GM23338 (cell line): ENCODE data around the gene PRRX1. TPM values are rescaled to one million over a fixed set of nuclear protein-coding genes. Genes with fewer than 3 reads are reported as not detected.

Experiments used
- ATAC-seq: fragments of 200-7000 bp; cut with Tn5 transposase; 3 replicates; pipeline ENCODE4 v1.9.1; 2020
- DNase-seq: peaks from one replicate; pipeline ENCODE4 v3.0.0-alpha.2; 2015; ENCODE audit warnings: low spot score
- H2AFZ ChIP-seq: fragments of 200-600 bp; sonication (generic); 2 replicates; pipeline ENCODE4 v1.8.0; 2016; ENCODE audit warnings: antibody characterized with exemption, mild to moderate bottlenecking, moderate library complexity
- H3F3A ChIP-seq: fragments of 200-600 bp; sonication (generic); replicated peaks from 2 replicates; pipeline ENCODE4 v1.8.0; 2017; ENCODE audit warnings: antibody characterized with exemption, mixed run types, low read depth
- H3K27ac ChIP-seq: fragments of 200-600 bp; sonication (generic); 2 replicates; pipeline ENCODE4 v1.6.1; 2016; ENCODE audit warnings: low read depth
- H3K27me3 ChIP-seq: fragments of 200-600 bp; sonication (generic); 2 replicates; pipeline ENCODE4 v1.8.0; 2016; ENCODE audit warnings: mild to moderate bottlenecking, mixed run types, moderate library complexity; ENCODE audit not compliant: insufficient read depth
- H3K36me3 ChIP-seq: fragments of 200-600 bp; sonication (generic); 2 replicates; pipeline ENCODE4 v1.8.0; 2016; ENCODE audit warnings: mild to moderate bottlenecking; ENCODE audit not compliant: insufficient read depth
- H3K4me1 ChIP-seq: fragments of 200-600 bp; sonication (generic); 2 replicates; pipeline ENCODE4 v1.8.0; 2016; ENCODE audit warnings: mild to moderate bottlenecking, moderate library complexity; ENCODE audit not compliant: insufficient read depth
- H3K4me2 ChIP-seq: fragments of 200-600 bp; sonication (generic); 2 replicates; pipeline ENCODE4 v1.7.1; 2017; ENCODE audit warnings: mixed run types
- H3K4me3 ChIP-seq: fragments of 200-600 bp; sonication (generic); 2 replicates; pipeline ENCODE4 v1.6.1; 2016; ENCODE audit warnings: mixed run types
- H3K79me2 ChIP-seq: fragments of 200-600 bp; sonication (generic); replicated peaks from 2 replicates; pipeline ENCODE4 v1.8.0; 2017; ENCODE audit warnings: mild to moderate bottlenecking; ENCODE audit not compliant: insufficient read depth
- H3K9me2 ChIP-seq: fragments of 200-600 bp; sonication (generic); 2 replicates; pipeline ENCODE4 v1.8.0; 2017; ENCODE audit not compliant: insufficient read depth
- H4K20me1 ChIP-seq: fragments of 200-600 bp; sonication (generic); replicated peaks from 2 replicates; pipeline ENCODE4 v1.8.0; 2017; ENCODE audit warnings: mild to moderate bottlenecking; ENCODE audit not compliant: insufficient read depth
- H3K27ac Mint-ChIP-seq: 2 replicates; pipeline ENCODE4 v1.8.0; 2020; ENCODE audit warnings: inconsistent platforms, mild to moderate bottlenecking, moderate library complexity, mixed read lengths
- H3K27me3 Mint-ChIP-seq: 3 replicates; pipeline ENCODE4 v1.8.0; 2022; ENCODE audit warnings: low read depth, mild to moderate bottlenecking, moderate library complexity, mixed read lengths, inconsistent platforms; ENCODE audit not compliant: insufficient read depth, poor library complexity
- H3K36me3 Mint-ChIP-seq: 3 replicates; pipeline ENCODE4 v1.8.0; 2021; ENCODE audit warnings: low read depth, mild to moderate bottlenecking, inconsistent platforms, moderate library complexity, mixed read lengths
- H3K4me1 Mint-ChIP-seq: 3 replicates; pipeline ENCODE4 v1.8.0; 2020; ENCODE audit warnings: mild to moderate bottlenecking, inconsistent platforms, mixed read lengths
- H3K4me3 Mint-ChIP-seq: 3 replicates; pipeline ENCODE4 v1.8.0; 2021; ENCODE audit warnings: moderate library complexity, mild to moderate bottlenecking, inconsistent platforms, mixed read lengths
- H3K9me3 Mint-ChIP-seq: 3 replicates; pipeline ENCODE4 v1.8.0; 2020; ENCODE audit warnings: moderate library complexity, mild to moderate bottlenecking, inconsistent platforms, mixed read lengths
- EZH2 ChIP-seq: fragments of 200-600 bp; sonication (generic); IDR thresholded peaks from one replicate; pipeline ENCODE4 v1.8.0; 2017; ENCODE audit warnings: antibody characterized with exemption, mild to moderate bottlenecking, low read depth; ENCODE audit not compliant: unreplicated experiment
- EZH2phosphoT487 ChIP-seq: fragments of 200-600 bp; sonication (generic); IDR thresholded peaks from one replicate; pipeline ENCODE4 v1.8.1; 2018; ENCODE audit warnings: antibody characterized with exemption; ENCODE audit not compliant: unreplicated experiment
- JUNB ChIP-seq: IDR thresholded peaks from one replicate; pipeline ENCODE4 v1.6.1; 2016; ENCODE audit warnings: antibody characterized with exemption; ENCODE audit not compliant: unreplicated experiment
- ZNF114 ChIP-seq: fragments of 250-450 bp; sonication (Bioruptor Pico); IDR thresholded peaks from 2 replicates; pipeline ENCODE4 v1.5.0; 2020; ENCODE audit warnings: mild to moderate bottlenecking, moderate library complexity
- ZNF331 ChIP-seq: fragments of 250-450 bp; sonication (Bioruptor Pico); IDR thresholded peaks from 2 replicates; pipeline ENCODE4 v1.5.0; 2020; ENCODE audit warnings: low read depth, mild to moderate bottlenecking, moderate library complexity
- polyA plus RNA-seq: library from polyadenylated mRNA; unstranded; fragments of >200 nt; fragmentation: Nextera tagmentation; extraction: Ambion mirVana; gene quantifications from 2 replicates; pipeline ENCODE4 v1.2.1, GENCODE V29; 2016
- total RNA-seq: library from RNA; depleted of rRNA; stranded (reverse); fragments of >200 nt; shearing (Covaris generic); gene quantifications from 2 replicates; pipeline ENCODE4 v1.2.3, GENCODE V29; 2014
- TF ChIP-seq, protein P1 (sequence below): IDR thresholded peaks from one replicate; pipeline ENCODE4 v1.6.1; 2018; ENCODE audit warnings: antibody characterized with exemption; ENCODE audit not compliant: unreplicated experiment
- TF ChIP-seq, protein P2 (sequence below): fragments of 250-450 bp; sonication (Bioruptor Pico); IDR thresholded peaks from 2 replicates; pipeline ENCODE4 v1.5.0; 2020; ENCODE audit warnings: mild to moderate bottlenecking, moderate library complexity
- TF ChIP-seq, protein P3 (sequence below), 2 experiments: fragments of 200-600 bp in 1 of 2; sonication (generic) in 1 of 2; conservative IDR thresholded peaks; 2 replicates each; pipeline versions ENCODE4 v1.5.1 to v1.6.1; 2016 to 2017; ENCODE audit warnings: antibody characterized with exemption in 2 of 2, low read depth in 2 of 2, mild to moderate bottlenecking in 2 of 2, moderate library complexity in 1 of 2

The PRRX1 gene
- total and polyA plus RNA-seq, 2 experiments from 2014 or later, result 0.58 TPM; not detected in 1

GRCh38 chr1:170720661-170721060 lies 56.7 kb downstream of the PRRX1 start (continued):
- no peak for TF ChIP-seq EZH2

DNA sequence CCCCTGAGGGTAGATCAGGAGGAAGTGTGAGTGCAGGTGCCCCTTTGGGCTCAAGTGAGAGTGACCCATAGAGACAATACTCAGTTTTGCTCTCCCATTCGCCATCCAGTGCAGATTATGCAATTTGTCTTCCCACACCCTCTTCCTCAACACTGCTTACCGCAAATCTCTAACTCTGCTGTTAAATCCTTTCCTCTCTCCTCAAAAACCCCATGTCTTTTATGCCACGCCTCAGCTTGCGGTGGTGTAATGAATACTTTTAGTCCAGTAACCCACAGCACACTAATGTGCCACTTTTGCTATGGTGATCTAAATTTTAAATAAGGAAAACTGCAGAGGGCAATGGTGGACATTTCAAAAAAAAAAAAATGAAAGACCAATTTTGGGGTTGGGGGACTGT lies 57.7 kb downstream of the PRRX1 start:
- no peak overlapping the region for H3K4me3 ChIP-seq
- H3K27me3 Mint-ChIP-seq, result no peaks in the 10 kb centered on the region
- H3K9me2 ChIP-seq, result peaks cover 10% of the 10 kb centered on the region; the same call in 1 of the 2 replicates
- no peaks in the 10 kb centered on the region for H3F3A ChIP-seq
- no peak for TF ChIP-seq ZNF114 (CRISPR knock-in tag)
- no peak for ATAC-seq
- H3K9me3 Mint-ChIP-seq, result no peaks in the 10 kb centered on the region
- no peak for DNase-seq
- no peak overlapping the region for H3K4me3 Mint-ChIP-seq
- H2AFZ ChIP-seq, result no peak overlapping the region
- no peak overlapping the region for H3K27ac Mint-ChIP-seq
- H3K4me2 ChIP-seq, result no peak overlapping the region
- H3K36me3 Mint-ChIP-seq, result no peaks in the 10 kb centered on the region
- H3K27ac ChIP-seq, result no peak overlapping the region
- no peaks in the 10 kb centered on the region for H4K20me1 ChIP-seq
- no peaks in the 10 kb centered on the region for H3K4me1 Mint-ChIP-seq
- H3K27me3 ChIP-seq, result no peaks in the 10 kb centered on the region
- no peaks in the 10 kb centered on the region for H3K79me2 ChIP-seq
- H3K36me3 ChIP-seq, result no peaks in the 10 kb centered on the region
- no peaks in the 10 kb centered on the region for H3K4me1 ChIP-seq

GRCh38 chr1:170723518-170723917 lies 59.6 kb downstream of the PRRX1 start:
- H3F3A ChIP-seq, result no peaks in the 10 kb centered on the region
- H3K27ac ChIP-seq, result no peak overlapping the region
- H3K4me1 Mint-ChIP-seq, result no peaks in the 10 kb centered on the region
- ATAC-seq (no peak), DNase-seq (no peak)
- no peaks in the 10 kb centered on the region for H3K4me1 ChIP-seq
- H4K20me1 ChIP-seq, result no peaks in the 10 kb centered on the region
- H3K4me2 ChIP-seq, result no peak overlapping the region
- H3K4me3 Mint-ChIP-seq, result no peak overlapping the region
- H3K4me3 ChIP-seq, result no peak overlapping the region
- no peak overlapping the region for H2AFZ ChIP-seq
- TF ChIP-seq EZH2phosphoT487 (no peak), JUNB (no peak), ZNF331 (CRISPR knock-in tag) (no peak)
- TF ChIP-seq, protein P1, sequence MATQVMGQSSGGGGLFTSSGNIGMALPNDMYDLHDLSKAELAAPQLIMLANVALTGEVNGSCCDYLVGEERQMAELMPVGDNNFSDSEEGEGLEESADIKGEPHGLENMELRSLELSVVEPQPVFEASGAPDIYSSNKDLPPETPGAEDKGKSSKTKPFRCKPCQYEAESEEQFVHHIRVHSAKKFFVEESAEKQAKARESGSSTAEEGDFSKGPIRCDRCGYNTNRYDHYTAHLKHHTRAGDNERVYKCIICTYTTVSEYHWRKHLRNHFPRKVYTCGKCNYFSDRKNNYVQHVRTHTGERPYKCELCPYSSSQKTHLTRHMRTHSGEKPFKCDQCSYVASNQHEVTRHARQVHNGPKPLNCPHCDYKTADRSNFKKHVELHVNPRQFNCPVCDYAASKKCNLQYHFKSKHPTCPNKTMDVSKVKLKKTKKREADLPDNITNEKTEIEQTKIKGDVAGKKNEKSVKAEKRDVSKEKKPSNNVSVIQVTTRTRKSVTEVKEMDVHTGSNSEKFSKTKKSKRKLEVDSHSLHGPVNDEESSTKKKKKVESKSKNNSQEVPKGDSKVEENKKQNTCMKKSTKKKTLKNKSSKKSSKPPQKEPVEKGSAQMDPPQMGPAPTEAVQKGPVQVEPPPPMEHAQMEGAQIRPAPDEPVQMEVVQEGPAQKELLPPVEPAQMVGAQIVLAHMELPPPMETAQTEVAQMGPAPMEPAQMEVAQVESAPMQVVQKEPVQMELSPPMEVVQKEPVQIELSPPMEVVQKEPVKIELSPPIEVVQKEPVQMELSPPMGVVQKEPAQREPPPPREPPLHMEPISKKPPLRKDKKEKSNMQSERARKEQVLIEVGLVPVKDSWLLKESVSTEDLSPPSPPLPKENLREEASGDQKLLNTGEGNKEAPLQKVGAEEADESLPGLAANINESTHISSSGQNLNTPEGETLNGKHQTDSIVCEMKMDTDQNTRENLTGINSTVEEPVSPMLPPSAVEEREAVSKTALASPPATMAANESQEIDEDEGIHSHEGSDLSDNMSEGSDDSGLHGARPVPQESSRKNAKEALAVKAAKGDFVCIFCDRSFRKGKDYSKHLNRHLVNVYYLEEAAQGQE, result no peak
- TF ChIP-seq, protein P2, sequence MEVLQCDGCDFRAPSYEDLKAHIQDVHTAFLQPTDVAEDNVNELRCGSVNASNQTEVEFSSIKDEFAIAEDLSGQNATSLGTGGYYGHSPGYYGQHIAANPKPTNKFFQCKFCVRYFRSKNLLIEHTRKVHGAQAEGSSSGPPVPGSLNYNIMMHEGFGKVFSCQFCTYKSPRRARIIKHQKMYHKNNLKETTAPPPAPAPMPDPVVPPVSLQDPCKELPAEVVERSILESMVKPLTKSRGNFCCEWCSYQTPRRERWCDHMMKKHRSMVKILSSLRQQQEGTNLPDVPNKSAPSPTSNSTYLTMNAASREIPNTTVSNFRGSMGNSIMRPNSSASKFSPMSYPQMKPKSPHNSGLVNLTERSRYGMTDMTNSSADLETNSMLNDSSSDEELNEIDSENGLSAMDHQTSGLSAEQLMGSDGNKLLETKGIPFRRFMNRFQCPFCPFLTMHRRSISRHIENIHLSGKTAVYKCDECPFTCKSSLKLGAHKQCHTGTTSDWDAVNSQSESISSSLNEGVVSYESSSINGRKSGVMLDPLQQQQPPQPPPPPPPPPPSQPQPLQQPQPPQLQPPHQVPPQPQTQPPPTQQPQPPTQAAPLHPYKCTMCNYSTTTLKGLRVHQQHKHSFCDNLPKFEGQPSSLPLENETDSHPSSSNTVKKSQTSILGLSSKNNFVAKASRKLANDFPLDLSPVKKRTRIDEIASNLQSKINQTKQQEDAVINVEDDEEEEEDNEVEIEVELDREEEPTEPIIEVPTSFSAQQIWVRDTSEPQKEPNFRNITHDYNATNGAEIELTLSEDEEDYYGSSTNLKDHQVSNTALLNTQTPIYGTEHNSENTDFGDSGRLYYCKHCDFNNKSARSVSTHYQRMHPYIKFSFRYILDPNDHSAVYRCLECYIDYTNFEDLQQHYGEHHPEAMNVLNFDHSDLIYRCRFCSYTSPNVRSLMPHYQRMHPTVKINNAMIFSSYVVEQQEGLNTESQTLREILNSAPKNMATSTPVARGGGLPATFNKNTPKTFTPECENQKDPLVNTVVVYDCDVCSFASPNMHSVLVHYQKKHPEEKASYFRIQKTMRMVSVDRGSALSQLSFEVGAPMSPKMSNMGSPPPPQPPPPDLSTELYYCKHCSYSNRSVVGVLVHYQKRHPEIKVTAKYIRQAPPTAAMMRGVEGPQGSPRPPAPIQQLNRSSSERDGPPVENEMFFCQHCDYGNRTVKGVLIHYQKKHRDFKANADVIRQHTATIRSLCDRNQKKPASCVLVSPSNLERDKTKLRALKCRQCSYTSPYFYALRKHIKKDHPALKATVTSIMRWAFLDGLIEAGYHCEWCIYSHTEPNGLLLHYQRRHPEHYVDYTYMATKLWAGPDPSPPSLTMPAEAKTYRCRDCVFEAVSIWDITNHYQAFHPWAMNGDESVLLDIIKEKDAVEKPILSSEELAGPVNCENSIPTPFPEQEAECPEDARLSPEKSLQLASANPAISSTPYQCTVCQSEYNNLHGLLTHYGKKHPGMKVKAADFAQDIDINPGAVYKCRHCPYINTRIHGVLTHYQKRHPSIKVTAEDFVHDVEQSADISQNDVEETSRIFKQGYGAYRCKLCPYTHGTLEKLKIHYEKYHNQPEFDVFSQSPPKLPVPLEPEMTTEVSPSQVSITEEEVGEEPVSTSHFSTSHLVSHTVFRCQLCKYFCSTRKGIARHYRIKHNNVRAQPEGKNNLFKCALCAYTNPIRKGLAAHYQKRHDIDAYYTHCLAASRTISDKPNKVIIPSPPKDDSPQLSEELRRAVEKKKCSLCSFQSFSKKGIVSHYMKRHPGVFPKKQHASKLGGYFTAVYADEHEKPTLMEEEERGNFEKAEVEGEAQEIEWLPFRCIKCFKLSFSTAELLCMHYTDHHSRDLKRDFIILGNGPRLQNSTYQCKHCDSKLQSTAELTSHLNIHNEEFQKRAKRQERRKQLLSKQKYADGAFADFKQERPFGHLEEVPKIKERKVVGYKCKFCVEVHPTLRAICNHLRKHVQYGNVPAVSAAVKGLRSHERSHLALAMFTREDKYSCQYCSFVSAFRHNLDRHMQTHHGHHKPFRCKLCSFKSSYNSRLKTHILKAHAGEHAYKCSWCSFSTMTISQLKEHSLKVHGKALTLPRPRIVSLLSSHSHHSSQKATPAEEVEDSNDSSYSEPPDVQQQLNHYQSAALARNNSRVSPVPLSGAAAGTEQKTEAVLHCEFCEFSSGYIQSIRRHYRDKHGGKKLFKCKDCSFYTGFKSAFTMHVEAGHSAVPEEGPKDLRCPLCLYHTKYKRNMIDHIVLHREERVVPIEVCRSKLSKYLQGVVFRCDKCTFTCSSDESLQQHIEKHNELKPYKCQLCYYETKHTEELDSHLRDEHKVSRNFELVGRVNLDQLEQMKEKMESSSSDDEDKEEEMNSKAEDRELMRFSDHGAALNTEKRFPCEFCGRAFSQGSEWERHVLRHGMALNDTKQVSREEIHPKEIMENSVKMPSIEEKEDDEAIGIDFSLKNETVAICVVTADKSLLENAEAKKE (CRISPR knock-in tag), result no peak
- TF ChIP-seq, protein P3, sequence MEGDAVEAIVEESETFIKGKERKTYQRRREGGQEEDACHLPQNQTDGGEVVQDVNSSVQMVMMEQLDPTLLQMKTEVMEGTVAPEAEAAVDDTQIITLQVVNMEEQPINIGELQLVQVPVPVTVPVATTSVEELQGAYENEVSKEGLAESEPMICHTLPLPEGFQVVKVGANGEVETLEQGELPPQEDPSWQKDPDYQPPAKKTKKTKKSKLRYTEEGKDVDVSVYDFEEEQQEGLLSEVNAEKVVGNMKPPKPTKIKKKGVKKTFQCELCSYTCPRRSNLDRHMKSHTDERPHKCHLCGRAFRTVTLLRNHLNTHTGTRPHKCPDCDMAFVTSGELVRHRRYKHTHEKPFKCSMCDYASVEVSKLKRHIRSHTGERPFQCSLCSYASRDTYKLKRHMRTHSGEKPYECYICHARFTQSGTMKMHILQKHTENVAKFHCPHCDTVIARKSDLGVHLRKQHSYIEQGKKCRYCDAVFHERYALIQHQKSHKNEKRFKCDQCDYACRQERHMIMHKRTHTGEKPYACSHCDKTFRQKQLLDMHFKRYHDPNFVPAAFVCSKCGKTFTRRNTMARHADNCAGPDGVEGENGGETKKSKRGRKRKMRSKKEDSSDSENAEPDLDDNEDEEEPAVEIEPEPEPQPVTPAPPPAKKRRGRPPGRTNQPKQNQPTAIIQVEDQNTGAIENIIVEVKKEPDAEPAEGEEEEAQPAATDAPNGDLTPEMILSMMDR (conservative IDR thresholded peaks at IDR 0.05; ENCODE audit: low read depth in 2 of 2), result no peak
- H3K9me2 ChIP-seq, result peaks cover 8% of the 10 kb centered on the region; the same call in 1 of the 2 replicates
- H3K9me3 Mint-ChIP-seq, result no peaks in the 10 kb centered on the region
- no peaks in the 10 kb centered on the region for H3K27me3 Mint-ChIP-seq
- no peaks in the 10 kb centered on the region for H3K36me3 Mint-ChIP-seq
- H3K27ac Mint-ChIP-seq, result no peak overlapping the region
- no peaks in the 10 kb centered on the region for H3K27me3 ChIP-seq
- no peaks in the 10 kb centered on the region for H3K36me3 ChIP-seq
- no peaks in the 10 kb centered on the region for H3K79me2 ChIP-seq
